Uterus (tissue), 2 donors: ENCODE data around the gene PLSCR4.

ENCODE experiments used
- POLR2A ChIP-seq, 2 donors: fragments of 450-650 bp; IDR thresholded peaks; one replicate each; pipeline ENCODE4 v1.6.1; 2016; ENCODE audit warnings: antibody characterized with exemption in 2 of 2, mild to moderate bottlenecking in 1 of 2, moderate library complexity in 1 of 2
- TF ChIP-seq, protein P1 (sequence below), 4 experiments: fragments of 200-600 bp in 2 of 4; fragments of 450-650 bp in 2 of 4; sonication (generic) in 2 of 4; IDR thresholded peaks; one replicate each; pipeline ENCODE4 v1.5.1; 2016 to 2019; ENCODE audit warnings: antibody characterized with exemption in 4 of 4, mild to moderate bottlenecking in 2 of 4, moderate library complexity in 1 of 4

DNA sequence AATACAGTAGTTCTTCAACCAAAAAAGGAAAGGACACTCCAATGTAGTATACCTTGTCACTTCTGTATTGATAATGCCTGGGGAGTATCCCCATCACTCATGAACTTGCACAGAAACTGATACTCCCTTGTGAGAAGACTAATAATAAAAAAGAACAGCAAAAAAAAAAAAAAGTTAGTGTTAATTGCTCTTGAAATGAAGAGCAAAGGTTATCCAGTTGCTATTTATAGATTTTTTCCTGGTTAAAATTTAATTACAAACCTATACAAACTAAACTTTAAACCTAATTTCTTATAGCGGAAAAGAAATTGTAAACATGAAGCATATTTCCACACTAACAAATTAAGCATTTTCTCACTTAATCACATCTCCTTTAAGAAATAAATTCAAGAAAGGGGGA is 96.6 kb downstream of the PLSCR4 start:
- TF ChIP-seq, protein P1, sequence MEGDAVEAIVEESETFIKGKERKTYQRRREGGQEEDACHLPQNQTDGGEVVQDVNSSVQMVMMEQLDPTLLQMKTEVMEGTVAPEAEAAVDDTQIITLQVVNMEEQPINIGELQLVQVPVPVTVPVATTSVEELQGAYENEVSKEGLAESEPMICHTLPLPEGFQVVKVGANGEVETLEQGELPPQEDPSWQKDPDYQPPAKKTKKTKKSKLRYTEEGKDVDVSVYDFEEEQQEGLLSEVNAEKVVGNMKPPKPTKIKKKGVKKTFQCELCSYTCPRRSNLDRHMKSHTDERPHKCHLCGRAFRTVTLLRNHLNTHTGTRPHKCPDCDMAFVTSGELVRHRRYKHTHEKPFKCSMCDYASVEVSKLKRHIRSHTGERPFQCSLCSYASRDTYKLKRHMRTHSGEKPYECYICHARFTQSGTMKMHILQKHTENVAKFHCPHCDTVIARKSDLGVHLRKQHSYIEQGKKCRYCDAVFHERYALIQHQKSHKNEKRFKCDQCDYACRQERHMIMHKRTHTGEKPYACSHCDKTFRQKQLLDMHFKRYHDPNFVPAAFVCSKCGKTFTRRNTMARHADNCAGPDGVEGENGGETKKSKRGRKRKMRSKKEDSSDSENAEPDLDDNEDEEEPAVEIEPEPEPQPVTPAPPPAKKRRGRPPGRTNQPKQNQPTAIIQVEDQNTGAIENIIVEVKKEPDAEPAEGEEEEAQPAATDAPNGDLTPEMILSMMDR (IDR thresholded peaks at IDR 0.05): no peak
- no peak for TF ChIP-seq POLR2A (IDR thresholded peaks at IDR 0.05)
